H1 (cell line): ENCODE measurements around the gene NCOA6. TPM values are rescaled to one million over a fixed set of nuclear protein-coding genes. Genes with fewer than 3 reads are reported as not detected.

ENCODE experiments used
- CTCF ChIA-PET: fragments of 300-600 bp; sonication (Branson Sonifier 250); formaldehyde crosslinking; loops from one replicate; lab custom pipeline; 2021; ENCODE audit not compliant: partially characterized antibody; lab: Charles Lee
- POLR2A ChIA-PET: fragments of 300-600 bp; sonication (Branson Sonifier 250); formaldehyde crosslinking; loops from one replicate; lab custom pipeline; 2021; ENCODE audit warnings: inconsistent platforms; ENCODE audit not compliant: partially characterized antibody; lab: Charles Lee
- DNase-seq, 2 experiments: peaks; one replicate each; pipeline versions ENCODE4 v3.0.0 to v3.0.0-alpha.2; 2010 to 2022; ENCODE audit warnings: low spot score in 2 of 2, low read depth in 1 of 2, mixed read lengths in 1 of 2
- FAIRE-seq: peaks from 2 replicates; lab custom pipeline; 2011; peaks lifted over from hg19 to GRCh38; lab: Jason Lieb, UNC
- H2AFZ ChIP-seq: 2 replicates; pipeline ENCODE4 v1.8.1; 2012; ENCODE audit warnings: low read length, inconsistent platforms
- H2AK5ac ChIP-seq: 2 replicates; pipeline ENCODE4 v1.6.1; 2013; ENCODE audit warnings: low read depth, low read length
- H2BK120ac ChIP-seq: replicated peaks from 2 replicates; pipeline ENCODE3; 2013; ENCODE audit warnings: low read depth, low read length, inconsistent platforms
- H2BK12ac ChIP-seq: 2 replicates; pipeline ENCODE4 v1.6.1; 2013; ENCODE audit warnings: low read depth, low read length
- H2BK15ac ChIP-seq: 2 replicates; pipeline ENCODE4 v1.6.1; 2013; ENCODE audit warnings: low read length
- H2BK20ac ChIP-seq: 2 replicates; pipeline ENCODE4 v1.6.1; 2013; ENCODE audit warnings: low read length
- H2BK5ac ChIP-seq: 2 replicates; pipeline ENCODE4 v1.6.1; 2013; ENCODE audit warnings: low read depth, low read length
- H3K14ac ChIP-seq: 2 replicates; pipeline ENCODE4 v1.6.1; 2013; ENCODE audit warnings: inconsistent platforms; ENCODE audit not compliant: insufficient read length
- H3K18ac ChIP-seq: 2 replicates; pipeline ENCODE4 v1.6.1; 2013; ENCODE audit warnings: low read length; ENCODE audit errors: extremely low read depth
- H3K23ac ChIP-seq: 2 replicates; pipeline ENCODE4 v1.6.1; 2013; ENCODE audit warnings: inconsistent platforms; ENCODE audit not compliant: insufficient read length
- H3K23me2 ChIP-seq: 2 replicates; pipeline ENCODE4 v1.6.1; 2013; ENCODE audit warnings: low read depth, low read length
- H3K27ac ChIP-seq: 2 replicates; pipeline ENCODE4 v1.6.1; 2011; ENCODE audit warnings: low read depth, low read length, inconsistent platforms
- H3K27me3 ChIP-seq, 4 experiments: replicated peaks in 1 of 4; 1 replicate in 1 of 4; 2 replicates in 3 of 4; pipeline versions ENCODE4 v1.6.1 to v1.8.1; 2011 to 2013; ENCODE audit warnings: low read length in 3 of 4, mild to moderate bottlenecking in 3 of 4, inconsistent platforms in 2 of 4, mixed read lengths in 2 of 4, moderate library complexity in 1 of 4; ENCODE audit not compliant: control insufficient read depth in 3 of 4, insufficient read depth in 3 of 4; ENCODE audit errors: extremely low read depth in 1 of 4
- H3K36me3 ChIP-seq, 4 experiments: 2 replicates each; pipeline versions ENCODE4 v1.6.1 to v1.8.1; 2011 to 2013; ENCODE audit warnings: mild to moderate bottlenecking in 4 of 4, low read length in 3 of 4, moderate library complexity in 2 of 4, control low read depth in 1 of 4, inconsistent platforms in 1 of 4; ENCODE audit not compliant: insufficient read depth in 4 of 4, control insufficient read depth in 2 of 4
- H3K4ac ChIP-seq: replicated peaks from 2 replicates; pipeline ENCODE3; 2013; ENCODE audit warnings: low read length, low read depth, mixed read lengths, inconsistent platforms; ENCODE audit not compliant: insufficient read length
- H3K4me1 ChIP-seq, 4 experiments: replicated peaks in 1 of 4; 1 replicate in 1 of 4; 2 replicates in 3 of 4; pipeline versions ENCODE4 v1.6.1 to v1.8.1; 2011 to 2013; ENCODE audit warnings: low read length in 3 of 4, inconsistent platforms in 2 of 4, mixed read lengths in 1 of 4; ENCODE audit not compliant: insufficient read depth in 4 of 4, control insufficient read depth in 3 of 4
- H3K4me2 ChIP-seq, 2 experiments: 2 replicates each; pipeline versions ENCODE4 v1.6.1 to v1.8.1; 2011 to 2013; ENCODE audit warnings: low read depth in 2 of 2, low read length in 2 of 2, control low read depth in 1 of 2, inconsistent platforms in 1 of 2, mild to moderate bottlenecking in 1 of 2; ENCODE audit not compliant: insufficient read depth in 1 of 2
- H3K4me3 ChIP-seq, 4 experiments: fragments of 200-600, 300-600 bp in 1 of 4; sonication (generic), shearing (Covaris generic), sonication (Bioruptor Twin) in 1 of 4; 2 replicates each; pipeline versions ENCODE4 v1.5.1 to v1.8.1; 2011 to 2016; ENCODE audit warnings: low read length in 4 of 4, low read depth in 3 of 4, control low read depth in 2 of 4, inconsistent platforms in 2 of 4, mild to moderate bottlenecking in 2 of 4, mixed read lengths in 1 of 4, moderate library complexity in 1 of 4; ENCODE audit not compliant: insufficient read depth in 2 of 4; ENCODE audit errors: extremely low read depth in 1 of 4
- H3K56ac ChIP-seq: replicated peaks from 2 replicates; pipeline ENCODE3; 2013; ENCODE audit warnings: low read depth, mild to moderate bottlenecking, mixed read lengths, low read length, inconsistent platforms; ENCODE audit not compliant: insufficient read length
- H3K79me1 ChIP-seq: 2 replicates; pipeline ENCODE4 v1.6.1; 2013; ENCODE audit warnings: low read depth, low read length, control low read depth
- H3K79me2 ChIP-seq, 2 experiments: 2 replicates each; pipeline versions ENCODE4 v1.6.1 to v1.8.1; 2012 to 2013; ENCODE audit warnings: low read length in 2 of 2, mild to moderate bottlenecking in 2 of 2, inconsistent platforms in 1 of 2; ENCODE audit not compliant: insufficient read depth in 2 of 2, control insufficient read depth in 1 of 2
- H3K9ac ChIP-seq, 4 experiments: replicated peaks in 1 of 4; 1 replicate in 1 of 4; 2 replicates in 3 of 4; pipeline versions ENCODE4 v1.6.1 to v1.8.1; 2011 to 2013; ENCODE audit warnings: low read depth in 3 of 4, low read length in 3 of 4, control low read depth in 2 of 4, mild to moderate bottlenecking in 2 of 4, moderate library complexity in 2 of 4, inconsistent platforms in 1 of 4; ENCODE audit errors: extremely low read depth in 1 of 4
- H3K9me3 ChIP-seq, 2 experiments: 2 replicates each; pipeline versions ENCODE4 v1.6.1 to v1.8.1; 2012 to 2013; ENCODE audit warnings: mild to moderate bottlenecking in 2 of 2, moderate library complexity in 2 of 2, control low read depth in 1 of 2, inconsistent platforms in 1 of 2, low read depth in 1 of 2, low read length in 1 of 2, mixed read lengths in 1 of 2; ENCODE audit not compliant: insufficient read depth in 2 of 2
- H4K20me1 ChIP-seq, 2 experiments: replicated peaks in 1 of 2; 2 replicates each; pipeline versions ENCODE3 to v1.8.1; 2011 to 2013; ENCODE audit warnings: inconsistent platforms in 2 of 2, low read length in 2 of 2, mild to moderate bottlenecking in 1 of 2; ENCODE audit not compliant: insufficient read depth in 2 of 2, control insufficient read depth in 1 of 2
- H4K5ac ChIP-seq: 2 replicates; pipeline ENCODE4 v1.6.1; 2013; ENCODE audit warnings: low read length, low read depth, mixed read lengths, inconsistent platforms; ENCODE audit not compliant: insufficient read length
- H4K8ac ChIP-seq: 2 replicates; pipeline ENCODE4 v1.8.0; 2013; ENCODE audit warnings: mild to moderate bottlenecking, moderate library complexity, low read length, inconsistent platforms; ENCODE audit not compliant: insufficient read depth; ENCODE audit errors: extremely low read depth
- H4K91ac ChIP-seq: replicated peaks from 2 replicates; pipeline ENCODE3; 2013; ENCODE audit warnings: low read length, mixed read lengths, inconsistent platforms; ENCODE audit not compliant: insufficient read length
- CHD2 ChIP-seq: IDR thresholded peaks from 2 replicates; pipeline ENCODE4 v1.6.1; 2012; ENCODE audit warnings: low read length, improper control_type of control experiment
- EGR1 ChIP-seq: IDR thresholded peaks from 2 replicates; pipeline ENCODE4 v1.6.1; 2011; ENCODE audit warnings: low read depth, low read length, borderline replicate concordance
- HDAC6 ChIP-seq: IDR thresholded peaks from one replicate; pipeline ENCODE4 v1.7.1; 2012; ENCODE audit warnings: low read depth, mild to moderate bottlenecking, inconsistent platforms, low read length, moderate library complexity
- KDM5A ChIP-seq: fragments of 200-600 bp; IDR thresholded peaks from 2 replicates; pipeline ENCODE4 v1.7.1; 2012; ENCODE audit warnings: mild to moderate bottlenecking, low read length, inconsistent platforms, mixed read lengths
- NANOG ChIP-seq: IDR thresholded peaks from 2 replicates; pipeline ENCODE4 v1.6.1; 2011; ENCODE audit warnings: low read length, low read depth, mild to moderate bottlenecking, inconsistent platforms; ENCODE audit not compliant: insufficient read depth, poor library complexity, severe bottlenecking
- NRF1 ChIP-seq: IDR thresholded peaks from 2 replicates; pipeline ENCODE4 v1.6.1; 2011; ENCODE audit warnings: mild to moderate bottlenecking, low read depth, low read length, improper control_type of control experiment
- SIRT6 ChIP-seq: IDR thresholded peaks from one replicate; pipeline ENCODE4 v1.7.1; 2012; ENCODE audit warnings: low read length, inconsistent platforms
- SIX5 ChIP-seq: IDR thresholded peaks from 2 replicates; pipeline ENCODE4 v1.6.1; 2011; ENCODE audit warnings: mild to moderate bottlenecking, low read depth, low read length
- TBP ChIP-seq: IDR thresholded peaks from 2 replicates; pipeline ENCODE4 v1.6.1; 2011; ENCODE audit warnings: low read depth, low read length, improper control_type of control experiment
- WGBS, 2 experiments: shearing (Covaris generic) in 1 of 2; methylation state at CpG; one replicate each; pipeline versions ENCODE4 v1.1.6 to v1.1.7; 2013 to 2015; ENCODE audit warnings: low lambda C conversion rate in 2 of 2, mixed read lengths in 2 of 2, inconsistent platforms in 1 of 2, low coverage in 1 of 2, missing lambda C conversion rate in 1 of 2; ENCODE audit not compliant: insufficient replicate concordance in 2 of 2, insufficient coverage in 1 of 2, insufficient read length in 1 of 2; ENCODE audit errors: extremely low coverage in 1 of 2, missing lambda C conversion rate in 1 of 2; 5-methylcytosine and 5-hydroxymethylcytosine counted together
- polyA plus RNA-seq, 7 experiments: library from polyadenylated mRNA; depleted of rRNA in 3 of 7; stranded (reverse) in 5 of 7; unstranded in 2 of 7; fragments of >200 nt in 5 of 7; fragments of 200-250 nt in 2 of 7; gene quantifications; 1 replicate in 5 of 7; 2 replicates in 1 of 7; 4 replicates in 1 of 7; pipeline versions ENCODE4 v1.2.1 to v1.2.3, GENCODE V29; 2011 to 2013; ENCODE audit warnings: missing spikeins in 2 of 7, mixed read lengths in 2 of 7
- total RNA-seq: library from RNA; stranded (reverse); fragmentation: NEBNext Ultra II Directional; extraction: Animal tissue kit (Norgen Biotek cat#: 25700); gene quantifications from 2 replicates; pipeline ENCODE4 v1.2.1, GENCODE V29; 2021
- TF ChIP-seq, protein P1 (sequence below): IDR thresholded peaks from 2 replicates; pipeline ENCODE4 v1.6.1; 2012; ENCODE audit warnings: low read length, inconsistent platforms
- TF ChIP-seq, protein P2 (sequence below), 3 experiments: IDR thresholded peaks; 1 replicate in 2 of 3; 2 replicates in 1 of 3; pipeline versions ENCODE4 v1.5.1 to v1.6.1; 2011; ENCODE audit warnings: low read length in 3 of 3, mild to moderate bottlenecking in 3 of 3, inconsistent platforms in 2 of 3, low read depth in 1 of 3, moderate library complexity in 1 of 3; ENCODE audit not compliant: insufficient read depth in 1 of 3; ENCODE audit errors: control extremely low read depth in 1 of 3

The NCOA6 gene
- total and polyA plus RNA-seq, 2 of the 8 experiments (the other 6 are each of a cell fraction or from before 2014, with no cell fraction given) = 9.0 to 9.5 TPM

DNA sequence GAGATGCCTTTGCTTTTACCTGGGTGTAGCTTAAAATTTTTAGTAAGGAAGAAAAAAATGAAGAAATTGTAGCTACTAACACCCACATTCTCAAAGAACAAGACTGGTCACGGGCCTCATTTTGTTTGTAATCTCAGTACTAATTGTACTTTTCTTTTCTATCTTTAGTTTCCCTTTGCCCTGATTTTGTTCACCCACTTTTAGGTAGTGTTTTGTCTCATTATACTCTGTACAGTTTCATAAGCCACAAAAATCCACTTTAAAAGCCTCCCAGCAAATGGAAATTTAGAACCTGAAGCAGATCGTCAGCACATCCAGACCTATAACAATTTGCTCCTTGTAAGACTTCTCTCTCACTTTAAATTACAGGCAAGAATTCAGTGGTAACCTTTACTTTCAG lies 78.0 kb downstream of the NCOA6 start:
- WGBS, 2 experiments = 93% methylated on average over 2 of the region's 2 CpGs; no CpG with 5 or more reads in 1 of the 2 experiments
- Histone ChIP-seq H3K27me3 (no peaks in the 10 kb centered on the region), H3K56ac (no peak overlapping the region)
- TF ChIP-seq SIX5 = no peak
- TF ChIP-seq CHD2 = no peak
- TF ChIP-seq EGR1 = no peak
- TF ChIP-seq NRF1 = no peak
- no peak for TF ChIP-seq TBP
- no peak for TF ChIP-seq KDM5A
- TF ChIP-seq HDAC6 = no peak
- TF ChIP-seq SIRT6 = no peak
- TF ChIP-seq NANOG = no peak
- TF ChIP-seq, protein P1, sequence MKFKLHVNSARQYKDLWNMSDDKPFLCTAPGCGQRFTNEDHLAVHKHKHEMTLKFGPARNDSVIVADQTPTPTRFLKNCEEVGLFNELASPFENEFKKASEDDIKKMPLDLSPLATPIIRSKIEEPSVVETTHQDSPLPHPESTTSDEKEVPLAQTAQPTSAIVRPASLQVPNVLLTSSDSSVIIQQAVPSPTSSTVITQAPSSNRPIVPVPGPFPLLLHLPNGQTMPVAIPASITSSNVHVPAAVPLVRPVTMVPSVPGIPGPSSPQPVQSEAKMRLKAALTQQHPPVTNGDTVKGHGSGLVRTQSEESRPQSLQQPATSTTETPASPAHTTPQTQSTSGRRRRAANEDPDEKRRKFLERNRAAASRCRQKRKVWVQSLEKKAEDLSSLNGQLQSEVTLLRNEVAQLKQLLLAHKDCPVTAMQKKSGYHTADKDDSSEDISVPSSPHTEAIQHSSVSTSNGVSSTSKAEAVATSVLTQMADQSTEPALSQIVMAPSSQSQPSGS = no peak
- TF ChIP-seq, protein P2, sequence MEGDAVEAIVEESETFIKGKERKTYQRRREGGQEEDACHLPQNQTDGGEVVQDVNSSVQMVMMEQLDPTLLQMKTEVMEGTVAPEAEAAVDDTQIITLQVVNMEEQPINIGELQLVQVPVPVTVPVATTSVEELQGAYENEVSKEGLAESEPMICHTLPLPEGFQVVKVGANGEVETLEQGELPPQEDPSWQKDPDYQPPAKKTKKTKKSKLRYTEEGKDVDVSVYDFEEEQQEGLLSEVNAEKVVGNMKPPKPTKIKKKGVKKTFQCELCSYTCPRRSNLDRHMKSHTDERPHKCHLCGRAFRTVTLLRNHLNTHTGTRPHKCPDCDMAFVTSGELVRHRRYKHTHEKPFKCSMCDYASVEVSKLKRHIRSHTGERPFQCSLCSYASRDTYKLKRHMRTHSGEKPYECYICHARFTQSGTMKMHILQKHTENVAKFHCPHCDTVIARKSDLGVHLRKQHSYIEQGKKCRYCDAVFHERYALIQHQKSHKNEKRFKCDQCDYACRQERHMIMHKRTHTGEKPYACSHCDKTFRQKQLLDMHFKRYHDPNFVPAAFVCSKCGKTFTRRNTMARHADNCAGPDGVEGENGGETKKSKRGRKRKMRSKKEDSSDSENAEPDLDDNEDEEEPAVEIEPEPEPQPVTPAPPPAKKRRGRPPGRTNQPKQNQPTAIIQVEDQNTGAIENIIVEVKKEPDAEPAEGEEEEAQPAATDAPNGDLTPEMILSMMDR (IDR thresholded peaks at IDR 0.05; ENCODE audit: control extremely low read depth in 1 of 3, insufficient read depth in 1 of 3, low read depth in 1 of 3, low read length in 3 of 3) = no peak

More for the DNA sequence above, 78.0 kb downstream of the NCOA6 start:
- CTCF ChIA-PET = interaction anchor here (0.6 kb wide), 1 partner anchor 607 kb away, joined by 3 read pairs; no protein-coding TSS in a partner anchor
- H3K4me2 ChIP-seq = no peak overlapping the region
- H4K8ac ChIP-seq = no peak overlapping the region
- no peak overlapping the region for H2AFZ ChIP-seq
- H3K4me1 ChIP-seq = no peaks in the 10 kb centered on the region
- H3K23me2 ChIP-seq = no peaks in the 10 kb centered on the region
- H2BK5ac ChIP-seq = no peak overlapping the region
- H3K27ac ChIP-seq = no peak overlapping the region
- no peak overlapping the region for H3K4me3 ChIP-seq
- DNase-seq = no peak
- no peak overlapping the region for H3K18ac ChIP-seq
- no peak overlapping the region for H2BK120ac ChIP-seq
- H2BK12ac ChIP-seq = no peak overlapping the region
- H4K91ac ChIP-seq = no peak overlapping the region
- no peak overlapping the region for H3K23ac ChIP-seq
- POLR2A ChIA-PET = no interaction called here
- no peaks in the 10 kb centered on the region for H3K79me2 ChIP-seq
- no peak overlapping the region for H4K5ac ChIP-seq
- no peak for FAIRE-seq
- no peaks in the 10 kb centered on the region for H3K79me1 ChIP-seq
- peaks cover 0 to 5% of the 10 kb centered on the region in 2 experiments for H4K20me1 ChIP-seq
- no peak overlapping the region for H2BK20ac ChIP-seq
- no peak overlapping the region for H3K14ac ChIP-seq
- H3K36me3 ChIP-seq = peaks cover 2 to 8% (median 3%) of the 10 kb centered on the region in 4 experiments; a peak in 6 of 8 replicates
- no peak overlapping the region for H2AK5ac ChIP-seq
- no peak overlapping the region for H3K9ac ChIP-seq
- H3K9me3 ChIP-seq = no peaks in the 10 kb centered on the region
- no peak overlapping the region for H3K4ac ChIP-seq
- no peak overlapping the region for H2BK15ac ChIP-seq
